Heart right ventricle (tissue), 16 donors: ENCODE data around the gene RGS12. TPM values are rescaled to one million over a fixed set of nuclear protein-coding genes. Genes with fewer than 3 reads are reported as not detected.

Experiments used
- ATAC-seq, 8 donors: fragments of 200-7000 bp; cut with Tn5 transposase; one replicate each; pipeline ENCODE4 v1.9.1; 2020; ENCODE audit warnings: mild to moderate bottlenecking in 8 of 8, moderate library complexity in 8 of 8, moderate number of reproducible peaks in 1 of 8
- DNase-seq, 2 donors: peaks; one replicate each; pipeline ENCODE4 v3.0.0-alpha.2; 2020
- H3K27ac ChIP-seq, 10 donors: fragments of 200-600 bp; sonication (generic) in 2 of 10; one replicate each; pipeline versions ENCODE4 v1.5.0 to v1.8.0; 2020 to 2022; ENCODE audit warnings: mild to moderate bottlenecking in 3 of 10
- H3K27me3 ChIP-seq, 7 donors: fragments of 200-600 bp; one replicate each; pipeline ENCODE4 v1.8.0; 2021 to 2022; ENCODE audit warnings: mild to moderate bottlenecking in 2 of 7
- H3K36me3 ChIP-seq, 9 donors: fragments of 200-600 bp; sonication (generic) in 1 of 9; one replicate each; pipeline versions ENCODE4 v1.5.0 to v1.8.0; 2020 to 2022; ENCODE audit warnings: mild to moderate bottlenecking in 2 of 9
- H3K4me1 ChIP-seq, 9 donors: fragments of 200-600 bp; sonication (generic) in 1 of 9; one replicate each; pipeline versions ENCODE4 v1.5.0 to v1.8.0; 2020 to 2022; ENCODE audit warnings: mild to moderate bottlenecking in 4 of 9
- H3K4me3 ChIP-seq, 10 donors: fragments of 200-600 bp; sonication (generic) in 2 of 10; one replicate each; pipeline versions ENCODE4 v1.5.0 to v1.8.0; 2020 to 2022; ENCODE audit warnings: mild to moderate bottlenecking in 7 of 10, moderate library complexity in 2 of 10
- H3K9me3 ChIP-seq, 11 donors: fragments of 200-600 bp in 10 of 11; sonication (generic) in 2 of 11; one replicate each; pipeline versions ENCODE4 v1.5.0 to v1.8.0; 2013 to 2022; ENCODE audit warnings: mild to moderate bottlenecking in 2 of 11, control low read depth in 1 of 11, moderate library complexity in 1 of 11
- WGBS, 2 donors: extraction: QIAGEN DNeasy Blood & Tissue Kit; methylation state at CpG; one replicate each; pipeline ENCODE4 v1.1.7; 2013; ENCODE audit warnings: inconsistent platforms in 1 of 2; 5-methylcytosine and 5-hydroxymethylcytosine counted together
- intact Hi-C, 10 donors: fragments of 100-400 bp; cut with DNase I; formaldehyde crosslinking; loops; one replicate each; pipeline versions ENCODE4 v1.11.1 to v1.14.2; 2022
- polyA plus RNA-seq, 2 donors: library from polyadenylated mRNA; stranded (reverse); fragments of 200-250 nt; gene quantifications; one replicate each; pipeline ENCODE4 v1.2.3, GENCODE V29; 2013
- total RNA-seq, 10 donors: library from RNA; stranded (reverse); fragmentation: NEBNext Ultra II Directional in 3 of 10; extraction: Animal tissue kit (Norgen Biotek cat#: 25700) in 3 of 10; gene quantifications; one replicate each; pipeline versions ENCODE4 v1.2.1 to v1.2.4, GENCODE V29; 2021 to 2023
- TF ChIP-seq, protein P1 (sequence below), 9 donors: fragments of 200-600 bp; sonication (generic) in 2 of 9; IDR thresholded peaks; one replicate each; pipeline versions ENCODE4 v1.5.0 to v1.8.0; 2021 to 2022; ENCODE audit warnings: antibody characterized with exemption in 9 of 9, mild to moderate bottlenecking in 5 of 9, moderate library complexity in 1 of 9
- donor health status: Arrhythmogenic right ventricular cardiomyopathy.
- donor health status: ischemic (EF 13 %, LVEDD 7.1; RV severe dilation, severe dysfunction).
- donor health status: healthy with polysubstance abuse.
- donor health status: DM: no; HTN: yes; CAD: no.
- donor health status: DM: no; HTN: no; CAD: no.
- donor health status: ischemic (EF 25% LVEDD 6.9; RV normal size, moderate dysfunction).
- donor health status: ischemic (EF 25% LVEDD 5.7; RV mildly dilated, moderate dysfunction).
- donor health status: healthy.
- donor health status: DM: yes; HTN: yes; CAD: no.
- donor health status: Ischemic cardiomyopathy.
- donor health status: ischemic (EF 35%, LVEDD 5.7; RV mildly dilated, moderate dysfunction).
- donor health status: nonischemic (EF 11% LVEDD 7.7; RV severe dilation, severe dysfunction).
- donor health status: DM: yes; HTN: yes; CAD: no.
- donor health status: PGD.
- donor health status: ischemic (EF 29% LVEDD 5.4; RV normal size, mild dysfunction).
- donor health status: nonischemic (EF 23%, LVEDD 6.1; RV moderate dilation, normal function).

The RGS12 gene
- total and polyA plus RNA-seq, 12 donors, result 9.7 to 24.4 (median 13.1) TPM

DNA sequence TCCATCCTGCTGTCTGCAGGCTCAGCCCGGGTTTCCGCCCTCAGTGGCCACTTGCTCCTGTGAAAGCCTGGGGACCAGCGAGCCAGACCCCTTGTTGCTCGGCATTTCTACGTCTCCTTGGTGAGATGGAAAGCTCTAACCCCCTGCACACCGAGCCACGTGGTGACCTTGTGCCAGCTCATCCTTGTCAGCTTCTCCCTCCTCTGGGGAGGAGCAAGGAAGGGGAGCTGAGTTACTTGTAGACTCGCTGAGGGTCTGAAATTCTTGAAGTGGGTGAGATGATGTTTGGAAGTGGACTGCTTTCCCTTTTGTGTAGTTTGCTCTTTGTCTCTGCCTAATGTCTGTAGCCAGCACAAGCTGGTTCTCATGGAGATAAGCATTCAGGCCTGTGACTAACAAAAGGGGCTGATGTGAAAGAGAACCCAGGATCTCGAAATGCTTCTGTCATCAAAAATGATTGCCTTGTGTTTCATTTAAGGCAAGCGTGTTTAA, 29.3 kb downstream of the RGS12 start:
- Histone ChIP-seq H3K4me3 (no peak overlapping the region), H3K9me3 (no peaks in the 10 kb centered on the region), H3K27me3 (no peaks in the 10 kb centered on the region), H3K36me3 (peaks cover 0 to 29% (median 1%) of the 10 kb centered on the region in 9 donors), H3K27ac (peak overlapping the region; percentile 47 to 79 (median 66)), H3K4me1 (peaks cover 4 to 46% (median 27%) of the 10 kb centered on the region in 9 donors)
- 63 to 71% methylated on average over 10 of the region's 10 CpGs for WGBS, 2 donors
- peak in 4 of 8 donors; percentile 5 to 10 (median 6) for ATAC-seq
- no peak for DNase-seq
- TF ChIP-seq, protein P1, sequence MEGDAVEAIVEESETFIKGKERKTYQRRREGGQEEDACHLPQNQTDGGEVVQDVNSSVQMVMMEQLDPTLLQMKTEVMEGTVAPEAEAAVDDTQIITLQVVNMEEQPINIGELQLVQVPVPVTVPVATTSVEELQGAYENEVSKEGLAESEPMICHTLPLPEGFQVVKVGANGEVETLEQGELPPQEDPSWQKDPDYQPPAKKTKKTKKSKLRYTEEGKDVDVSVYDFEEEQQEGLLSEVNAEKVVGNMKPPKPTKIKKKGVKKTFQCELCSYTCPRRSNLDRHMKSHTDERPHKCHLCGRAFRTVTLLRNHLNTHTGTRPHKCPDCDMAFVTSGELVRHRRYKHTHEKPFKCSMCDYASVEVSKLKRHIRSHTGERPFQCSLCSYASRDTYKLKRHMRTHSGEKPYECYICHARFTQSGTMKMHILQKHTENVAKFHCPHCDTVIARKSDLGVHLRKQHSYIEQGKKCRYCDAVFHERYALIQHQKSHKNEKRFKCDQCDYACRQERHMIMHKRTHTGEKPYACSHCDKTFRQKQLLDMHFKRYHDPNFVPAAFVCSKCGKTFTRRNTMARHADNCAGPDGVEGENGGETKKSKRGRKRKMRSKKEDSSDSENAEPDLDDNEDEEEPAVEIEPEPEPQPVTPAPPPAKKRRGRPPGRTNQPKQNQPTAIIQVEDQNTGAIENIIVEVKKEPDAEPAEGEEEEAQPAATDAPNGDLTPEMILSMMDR (IDR thresholded peaks at IDR 0.05), result no peak
- intact Hi-C loops, result no loop called here

DNA sequence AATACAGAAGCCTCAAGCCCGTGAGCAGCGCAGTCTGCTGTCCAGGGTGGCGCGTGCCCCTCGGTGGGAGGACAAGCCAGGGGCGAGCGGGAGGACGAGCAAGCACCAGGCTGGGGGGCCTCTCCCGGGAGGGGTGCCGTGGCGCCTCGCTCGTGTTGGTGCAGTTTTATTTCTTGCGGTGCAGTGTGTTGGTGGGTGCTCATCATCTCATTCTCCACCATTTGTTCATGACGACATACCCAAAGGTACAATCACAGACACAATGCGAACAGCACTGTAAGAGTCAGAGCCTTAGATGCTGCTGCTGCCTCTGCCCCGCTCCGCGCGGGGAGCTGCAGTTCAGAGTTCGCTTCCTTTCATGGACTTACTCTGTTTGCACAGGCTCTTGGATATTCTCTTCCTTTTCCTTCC, 30.3 kb downstream of the RGS12 start:
- Histone ChIP-seq H3K4me1 (peaks cover 4 to 42% (median 27%) of the 10 kb centered on the region in 9 donors), H3K27ac (no peak overlapping the region), H3K36me3 (peaks cover 0 to 19% (median 0%) of the 10 kb centered on the region in 9 donors), H3K9me3 (no peaks in the 10 kb centered on the region), H3K27me3 (no peaks in the 10 kb centered on the region), H3K4me3 (no peak overlapping the region)
- WGBS, 2 donors, result 89 to 93% methylated on average over 21 of the region's 21 CpGs
- intact Hi-C loops, result no loop called here
- ATAC-seq, result no peak
- TF ChIP-seq, protein P1 (IDR thresholded peaks at IDR 0.05), result no peak
- no peak for DNase-seq

DNA sequence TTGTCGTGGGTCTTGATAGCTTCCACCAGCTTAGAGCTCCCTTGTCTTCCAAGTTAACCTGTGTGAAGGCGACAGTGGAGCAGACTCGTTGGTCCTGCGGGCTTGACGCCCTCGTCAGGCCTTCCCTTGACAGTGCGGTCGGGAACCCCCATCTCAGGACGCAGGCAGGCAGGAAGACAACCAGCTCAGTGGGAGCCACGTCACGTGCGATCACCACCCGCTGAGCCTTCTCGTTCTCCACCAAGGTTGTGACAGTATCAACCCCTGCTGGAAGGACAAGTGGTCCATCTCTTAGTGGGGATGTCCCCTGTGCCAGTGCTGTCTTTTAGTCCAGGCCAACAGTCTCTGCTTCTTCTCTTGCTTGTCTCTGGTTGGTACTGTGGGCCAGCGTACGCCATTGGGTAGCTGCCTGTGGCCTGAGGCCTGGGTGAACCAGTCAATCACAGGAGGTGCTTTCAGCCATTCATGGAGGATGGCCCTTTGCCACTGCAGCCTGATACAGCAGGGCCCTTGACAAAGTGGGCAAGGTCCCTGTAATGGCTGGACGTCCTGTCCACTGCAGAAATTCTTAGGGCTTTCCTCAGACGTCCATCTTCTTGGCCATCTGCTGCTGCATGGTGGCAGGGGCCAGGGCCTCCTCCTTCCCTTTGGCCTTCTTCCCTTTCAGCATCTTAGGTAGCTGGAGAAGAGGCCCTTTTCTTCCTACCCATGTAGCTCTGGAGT, 31.4 kb downstream of the RGS12 start:
- WGBS, 2 donors, result 92% methylated on average over 18 of the region's 18 CpGs
- Histone ChIP-seq H3K27me3 (no peaks in the 10 kb centered on the region), H3K4me1 (peaks cover 4 to 34% (median 27%) of the 10 kb centered on the region in 9 donors), H3K36me3 (peaks cover 0 to 10% (median 0%) of the 10 kb centered on the region in 9 donors), H3K4me3 (no peak overlapping the region), H3K27ac (no peak overlapping the region), H3K9me3 (no peaks in the 10 kb centered on the region)
- intact Hi-C loops, result no loop called here
- DNase-seq (no peak), ATAC-seq (no peak)
- TF ChIP-seq, protein P1 (IDR thresholded peaks at IDR 0.05), result no peak

DNA sequence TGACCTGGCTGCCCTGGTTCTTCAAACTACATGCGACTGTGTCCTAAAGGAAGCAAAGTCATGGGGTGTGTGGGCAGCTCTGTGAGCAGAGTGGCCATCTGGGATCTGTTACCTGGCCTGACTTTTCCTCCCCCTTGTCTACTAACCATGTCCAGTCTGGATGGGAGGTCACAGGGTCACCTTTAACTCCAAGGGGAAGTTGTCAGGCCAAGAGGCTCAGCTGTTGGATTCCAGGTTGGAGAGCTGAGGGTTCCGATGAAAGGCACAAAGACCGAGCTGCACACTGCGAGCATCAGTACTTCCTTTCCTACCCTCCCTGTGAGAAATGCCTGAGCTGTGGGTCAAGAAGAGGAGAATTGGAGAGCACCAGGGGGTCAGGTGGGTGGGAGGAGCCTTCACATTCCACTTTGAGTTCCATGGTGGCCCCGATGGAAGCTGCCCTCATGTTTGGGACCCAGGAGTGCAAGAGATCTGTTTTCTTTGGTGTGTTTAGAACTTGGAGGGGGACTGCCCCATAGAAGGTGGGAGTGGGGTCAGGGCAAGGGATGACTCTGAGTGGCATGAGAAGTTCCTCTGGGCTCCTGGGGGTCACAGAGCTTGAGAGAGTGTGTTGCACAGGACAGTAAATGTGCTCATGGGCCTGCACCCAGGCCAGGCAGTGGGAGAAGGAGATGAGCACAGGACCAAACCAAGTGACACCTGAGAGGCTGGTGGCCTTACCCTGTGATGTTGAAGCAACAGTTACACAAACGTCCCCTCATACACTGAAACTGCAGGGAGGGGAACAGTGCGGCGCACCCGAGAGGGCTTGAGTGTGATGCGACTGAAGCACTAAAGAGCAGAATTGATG, 36.2 kb downstream of the RGS12 start:
- 95 to 96% methylated on average over 10 of the region's 10 CpGs for WGBS, 2 donors
- H3K4me3 ChIP-seq, result no peak overlapping the region
- H3K27me3 ChIP-seq, result no peaks in the 10 kb centered on the region
- intact Hi-C loops, result no loop called here
- H3K4me1 ChIP-seq, result peaks cover 0 to 36% (median 17%) of the 10 kb centered on the region in 9 donors
- no peaks in the 10 kb centered on the region for H3K36me3 ChIP-seq
- no peaks in the 10 kb centered on the region for H3K9me3 ChIP-seq
- no peak overlapping the region for H3K27ac ChIP-seq
- TF ChIP-seq, protein P1 (IDR thresholded peaks at IDR 0.05), result no peak
- DNase-seq (peak in 1 of 2 donors; percentile 2), ATAC-seq (no peak)
